IPS-18a (cell line): ENCODE data around the gene PLCH2.
"Not testable (repeated sequence)": the region's sequence is repeated elsewhere in the genome, so short reads cannot be mapped to it uniquely, and the experiment has no call there.

ENCODE experiments used
- H3K27ac ChIP-seq: one replicate; pipeline ENCODE4 v1.5.1; 2013; ENCODE audit warnings: low read length
- H3K27me3 ChIP-seq: one replicate; pipeline ENCODE4 v1.6.1; 2013; ENCODE audit warnings: mild to moderate bottlenecking, low read length; ENCODE audit not compliant: control insufficient read depth, insufficient read depth
- H3K36me3 ChIP-seq: one replicate; pipeline ENCODE4 v1.6.1; 2013; ENCODE audit warnings: low read depth, low read length; ENCODE audit not compliant: control insufficient read depth
- H3K4me1 ChIP-seq: one replicate; pipeline ENCODE4 v1.6.1; 2013; ENCODE audit warnings: low read depth, low read length; ENCODE audit not compliant: control insufficient read depth
- H3K4me3 ChIP-seq: one replicate; pipeline ENCODE4 v1.5.1; 2013; ENCODE audit warnings: low read length
- H3K9ac ChIP-seq: one replicate; pipeline ENCODE4 v1.6.1; 2013; ENCODE audit warnings: mild to moderate bottlenecking, low read length, moderate library complexity
- H3K9me3 ChIP-seq: one replicate; pipeline ENCODE4 v1.6.1; 2013; ENCODE audit warnings: low read depth, low read length; ENCODE audit not compliant: control insufficient read depth

Gene PLCH2

GRCh38 chr1:2545754-2546514 is 69.8 kb downstream of the PLCH2 start:
- peak overlapping the region; percentile 65 for H3K4me3 ChIP-seq
- no peaks in the 10 kb centered on the region for H3K36me3 ChIP-seq
- H3K9me3 ChIP-seq: no peaks in the 10 kb centered on the region
- H3K27me3 ChIP-seq: peaks cover 19% of the 10 kb centered on the region
- H3K9ac ChIP-seq: peak overlapping the region; percentile 55
- peaks cover 19% of the 10 kb centered on the region for H3K4me1 ChIP-seq
- no peak overlapping the region for H3K27ac ChIP-seq

- no peaks in the 10 kb centered on the region for H3K36me3 ChIP-seq
- H3K27ac ChIP-seq: no peak overlapping the region
- H3K9ac ChIP-seq: peak overlapping the region; percentile 55
- peaks cover 12% of the 10 kb centered on the region for H3K27me3 ChIP-seq
- H3K9me3 ChIP-seq: no peaks in the 10 kb centered on the region
- H3K4me1 ChIP-seq: peaks cover 19% of the 10 kb centered on the region
- peak overlapping the region; percentile 65 for H3K4me3 ChIP-seq
Measured at GRCh38 chr1:2546515-2547209, 70.6 kb downstream of the PLCH2 start.

GRCh38 chr1:2547210-2548067 is 71.3 kb downstream of the PLCH2 start:
- H3K27ac ChIP-seq: peak overlapping the region; percentile 24
- no peaks in the 10 kb centered on the region for H3K36me3 ChIP-seq
- peaks cover 6% of the 10 kb centered on the region for H3K27me3 ChIP-seq
- peaks cover 19% of the 10 kb centered on the region for H3K4me1 ChIP-seq
- peak overlapping the region; percentile 34 for H3K9ac ChIP-seq
- peak overlapping the region; percentile 65 for H3K4me3 ChIP-seq
- no peaks in the 10 kb centered on the region for H3K9me3 ChIP-seq

GRCh38 chr1:2548068-2548589 is 72.0 kb downstream of the PLCH2 start:
- peak overlapping the region; percentile 65 for H3K4me3 ChIP-seq
- no peaks in the 10 kb centered on the region for H3K27me3 ChIP-seq
- H3K27ac ChIP-seq: no peak overlapping the region
- no peaks in the 10 kb centered on the region for H3K36me3 ChIP-seq
- H3K9me3 ChIP-seq: no peaks in the 10 kb centered on the region
- peaks cover 19% of the 10 kb centered on the region for H3K4me1 ChIP-seq
- no peak overlapping the region for H3K9ac ChIP-seq

- H3K4me3 ChIP-seq, H3K9me3 ChIP-seq, H3K9ac ChIP-seq, H3K27ac ChIP-seq, H3K36me3 ChIP-seq, H3K27me3 ChIP-seq: not testable (repeated sequence)
- peaks cover 19% of the 10 kb centered on the region for H3K4me1 ChIP-seq
Measured at GRCh38 chr1:2549367-2550029, 73.4 kb downstream of the PLCH2 start.

GRCh38 chr1:2550309-2550861 is 74.3 kb downstream of the PLCH2 start:
- H3K4me1 ChIP-seq: peaks cover 19% of the 10 kb centered on the region
- not testable (repeated sequence) for H3K9me3 ChIP-seq, H3K9ac ChIP-seq, H3K36me3 ChIP-seq, H3K4me3 ChIP-seq, H3K27me3 ChIP-seq, H3K27ac ChIP-seq

GRCh38 chr1:2551544-2551943 is 75.5 kb downstream of the PLCH2 start:
- H3K9ac ChIP-seq, H3K27ac ChIP-seq, H3K36me3 ChIP-seq, H3K27me3 ChIP-seq, H3K9me3 ChIP-seq, H3K4me3 ChIP-seq: not testable (repeated sequence)
- H3K4me1 ChIP-seq: peaks cover 23% of the 10 kb centered on the region

- H3K4me1 ChIP-seq: peaks cover 22% of the 10 kb centered on the region
- H3K9ac ChIP-seq: no peak overlapping the region
- no peaks in the 10 kb centered on the region for H3K9me3 ChIP-seq
- H3K27ac ChIP-seq: no peak overlapping the region
- H3K4me3 ChIP-seq: no peak overlapping the region
- no peaks in the 10 kb centered on the region for H3K36me3 ChIP-seq
- no peaks in the 10 kb centered on the region for H3K27me3 ChIP-seq
Measured at GRCh38 chr1:2552189-2552588, 76.1 kb downstream of the PLCH2 start.

GRCh38 chr1:2553076-2553475 is 77.0 kb downstream of the PLCH2 start:
- H3K9ac ChIP-seq, H3K4me3 ChIP-seq, H3K9me3 ChIP-seq, H3K27ac ChIP-seq, H3K36me3 ChIP-seq, H3K27me3 ChIP-seq: not testable (repeated sequence)
- H3K4me1 ChIP-seq: peaks cover 14% of the 10 kb centered on the region

GRCh38 chr1:2553871-2554620 is 78.0 kb downstream of the PLCH2 start:
- Histone ChIP-seq H3K4me1 (peaks cover 4% of the 10 kb centered on the region), H3K9me3 (no peaks in the 10 kb centered on the region), H3K4me3 (no peak overlapping the region), H3K27me3 (no peaks in the 10 kb centered on the region), H3K36me3 (no peaks in the 10 kb centered on the region), H3K27ac (no peak overlapping the region), H3K9ac (no peak overlapping the region)
